Astrocyte (in vitro differentiated cells and primary cell): ENCODE measurements around the gene CHAT. TPM values are rescaled to one million over a fixed set of nuclear protein-coding genes. Genes with fewer than 3 reads are reported as not detected.

Experiments used
- DNase-seq: peaks from one replicate; pipeline ENCODE4 v3.0.0-alpha.2; 2010; ENCODE audit warnings: low read depth
- FAIRE-seq: peaks from 2 replicates; lab custom pipeline; 2011; peaks lifted over from hg19 to GRCh38; lab: Jason Lieb, UNC
- H2AFZ ChIP-seq: 2 replicates; pipeline ENCODE4 v1.6.0; 2012; ENCODE audit warnings: low read depth, low read length, inconsistent platforms
- H3K27ac ChIP-seq: 2 replicates; pipeline ENCODE4 v1.5.1; 2011; ENCODE audit warnings: low read depth, low read length, inconsistent platforms
- H3K27me3 ChIP-seq: 2 replicates; pipeline ENCODE4 v1.6.0; 2011; ENCODE audit warnings: low read length, inconsistent platforms; ENCODE audit not compliant: insufficient read depth
- H3K36me3 ChIP-seq: 2 replicates; pipeline ENCODE4 v1.5.1; 2011; ENCODE audit warnings: low read length, inconsistent platforms; ENCODE audit not compliant: insufficient read depth
- H3K4me1 ChIP-seq: 2 replicates; pipeline ENCODE4 v1.5.1; 2011; ENCODE audit warnings: low read length, inconsistent platforms; ENCODE audit not compliant: insufficient read depth
- H3K4me2 ChIP-seq: 2 replicates; pipeline ENCODE4 v1.6.0; 2012; ENCODE audit warnings: low read length, inconsistent platforms
- H3K4me3 ChIP-seq: 2 replicates; pipeline ENCODE4 v1.5.1; 2011; ENCODE audit warnings: low read depth, mild to moderate bottlenecking, low read length, inconsistent platforms; ENCODE audit not compliant: insufficient read depth
- H3K79me2 ChIP-seq: 2 replicates; pipeline ENCODE4 v1.6.0; 2012; ENCODE audit warnings: mild to moderate bottlenecking, low read length, inconsistent platforms; ENCODE audit not compliant: insufficient read depth
- H3K9ac ChIP-seq: 2 replicates; pipeline ENCODE4 v1.6.0; 2012; ENCODE audit warnings: mild to moderate bottlenecking, low read length, inconsistent platforms
- H3K9me3 ChIP-seq: 2 replicates; pipeline ENCODE4 v1.5.1; 2012; ENCODE audit warnings: low read depth, mild to moderate bottlenecking, low read length, inconsistent platforms; ENCODE audit not compliant: insufficient read depth
- H4K20me1 ChIP-seq: 2 replicates; pipeline ENCODE4 v1.6.0; 2012; ENCODE audit warnings: low read length, inconsistent platforms; ENCODE audit not compliant: insufficient read depth
- H3K27ac Mint-ChIP-seq: one replicate; pipeline ENCODE4 v1.8.0; 2021; ENCODE audit warnings: mild to moderate bottlenecking, mixed read lengths; ENCODE audit not compliant: unreplicated experiment
- H3K27me3 Mint-ChIP-seq: one replicate; pipeline ENCODE4 v1.8.0; 2021; ENCODE audit warnings: low read depth, mixed read lengths; ENCODE audit not compliant: unreplicated experiment
- H3K36me3 Mint-ChIP-seq: one replicate; pipeline ENCODE4 v1.8.0; 2021; ENCODE audit warnings: low read depth, mixed read lengths; ENCODE audit not compliant: unreplicated experiment
- H3K4me1 Mint-ChIP-seq: one replicate; pipeline ENCODE4 v1.8.0; 2021; ENCODE audit warnings: low read depth, mixed read lengths; ENCODE audit not compliant: unreplicated experiment
- H3K4me3 Mint-ChIP-seq: one replicate; pipeline ENCODE4 v1.8.0; 2021; ENCODE audit warnings: mild to moderate bottlenecking, moderate library complexity, mixed read lengths; ENCODE audit not compliant: unreplicated experiment
- H3K9me3 Mint-ChIP-seq: one replicate; pipeline ENCODE4 v1.8.0; 2021; ENCODE audit warnings: mild to moderate bottlenecking, mixed read lengths; ENCODE audit not compliant: unreplicated experiment
- CTCF ChIP-seq: IDR thresholded peaks from 2 replicates; pipeline ENCODE4 v1.5.1; 2011; ENCODE audit warnings: low read depth, mild to moderate bottlenecking, inconsistent platforms, low read length, moderate library complexity; ENCODE audit not compliant: insufficient read depth
- EZH2 ChIP-seq: IDR thresholded peaks from 2 replicates; pipeline ENCODE4 v1.6.1; 2012; ENCODE audit warnings: mild to moderate bottlenecking, low read length, inconsistent platforms; ENCODE audit not compliant: insufficient read depth
- total RNA-seq: library from RNA; stranded (reverse); gene quantifications from 2 replicates; pipeline ENCODE4 v1.2.1, GENCODE V29; 2021

The CHAT gene
- total RNA-seq, 1 donor from 2014 or later, result 1.00 TPM

GRCh38 chr10:49572594-49573114, 41.2 kb upstream of the CHAT start:
- Mint-ChIP-seq H3K9me3 (peaks cover 10% of the 10 kb centered on the region), H3K4me3 (no peak overlapping the region), H3K4me1 (peaks cover 21% of the 10 kb centered on the region), H3K27me3 (peaks cover 17% of the 10 kb centered on the region), H3K27ac (no peak overlapping the region), H3K36me3 (no peaks in the 10 kb centered on the region)
- Histone ChIP-seq H3K36me3 (no peaks in the 10 kb centered on the region), H3K27ac (no peak overlapping the region), H3K4me3 (no peak overlapping the region), H3K27me3 (no peaks in the 10 kb centered on the region), H2AFZ (no peak overlapping the region), H4K20me1 (no peaks in the 10 kb centered on the region), H3K4me2 (no peak overlapping the region), H3K9me3 (no peaks in the 10 kb centered on the region), H3K4me1 (peaks cover 4% of the 10 kb centered on the region), H3K9ac (no peak overlapping the region), H3K79me2 (no peaks in the 10 kb centered on the region)
- DNase-seq (no peak), FAIRE-seq (no peak)
- TF ChIP-seq CTCF, result no peak
- no peak for TF ChIP-seq EZH2

GRCh38 chr10:49575489-49576072, 38.3 kb upstream of the CHAT start:
- Histone ChIP-seq H3K4me2 (no peak overlapping the region), H3K4me1 (no peaks in the 10 kb centered on the region), H3K9me3 (no peaks in the 10 kb centered on the region), H3K36me3 (no peaks in the 10 kb centered on the region), H3K4me3 (no peak overlapping the region), H3K9ac (no peak overlapping the region), H3K79me2 (no peaks in the 10 kb centered on the region), H4K20me1 (no peaks in the 10 kb centered on the region), H2AFZ (no peak overlapping the region), H3K27ac (no peak overlapping the region), H3K27me3 (no peaks in the 10 kb centered on the region)
- Mint-ChIP-seq H3K9me3 (peaks cover 2% of the 10 kb centered on the region), H3K4me1 (peaks cover 3% of the 10 kb centered on the region), H3K27ac (no peak overlapping the region), H3K36me3 (no peaks in the 10 kb centered on the region), H3K4me3 (no peak overlapping the region), H3K27me3 (peaks cover 11% of the 10 kb centered on the region)
- DNase-seq (no peak), FAIRE-seq (no peak)
- TF ChIP-seq EZH2 (no peak), CTCF (no peak)

GRCh38 chr10:49577182-49577925, 36.5 kb upstream of the CHAT start:
- Mint-ChIP-seq H3K36me3 (no peaks in the 10 kb centered on the region), H3K27me3 (peaks cover 11% of the 10 kb centered on the region), H3K4me3 (no peak overlapping the region), H3K9me3 (peaks cover 2% of the 10 kb centered on the region), H3K27ac (no peak overlapping the region), H3K4me1 (no peaks in the 10 kb centered on the region)
- H2AFZ ChIP-seq, result no peak overlapping the region
- FAIRE-seq, result no peak
- no peak overlapping the region for H3K27ac ChIP-seq
- H3K9me3 ChIP-seq, result no peaks in the 10 kb centered on the region
- no peak for DNase-seq
- H3K9ac ChIP-seq, result no peak overlapping the region
- no peaks in the 10 kb centered on the region for H3K79me2 ChIP-seq
- no peaks in the 10 kb centered on the region for H3K27me3 ChIP-seq
- H4K20me1 ChIP-seq, result no peaks in the 10 kb centered on the region
- H3K4me2 ChIP-seq, result no peak overlapping the region
- H3K4me1 ChIP-seq, result no peaks in the 10 kb centered on the region
- H3K4me3 ChIP-seq, result no peak overlapping the region
- no peak for TF ChIP-seq CTCF
- no peak for TF ChIP-seq EZH2
- H3K36me3 ChIP-seq, result no peaks in the 10 kb centered on the region
